ENCODE results near the gene ADCY1.

DNA sequence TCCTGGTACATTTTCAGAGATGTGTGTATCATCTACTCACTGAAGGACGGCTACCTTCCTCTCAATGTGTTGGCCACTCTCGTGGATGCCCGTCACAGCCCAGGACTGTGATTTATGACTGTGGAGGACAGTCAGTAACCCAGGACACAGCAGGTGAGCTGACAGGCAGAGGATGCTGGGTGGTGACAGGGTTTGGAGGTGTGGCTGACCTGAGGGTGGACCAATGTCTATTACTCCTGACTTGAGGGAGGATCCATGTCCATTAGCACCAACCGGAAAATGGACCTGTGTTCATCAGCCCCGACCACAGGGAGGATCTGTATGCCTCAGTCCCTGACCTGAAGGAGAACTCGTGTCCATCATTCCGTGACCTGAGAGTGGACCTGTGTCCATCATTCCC is 96.1 kb downstream of the ADCY1 start:
- TF ChIP-seq, protein P1, sequence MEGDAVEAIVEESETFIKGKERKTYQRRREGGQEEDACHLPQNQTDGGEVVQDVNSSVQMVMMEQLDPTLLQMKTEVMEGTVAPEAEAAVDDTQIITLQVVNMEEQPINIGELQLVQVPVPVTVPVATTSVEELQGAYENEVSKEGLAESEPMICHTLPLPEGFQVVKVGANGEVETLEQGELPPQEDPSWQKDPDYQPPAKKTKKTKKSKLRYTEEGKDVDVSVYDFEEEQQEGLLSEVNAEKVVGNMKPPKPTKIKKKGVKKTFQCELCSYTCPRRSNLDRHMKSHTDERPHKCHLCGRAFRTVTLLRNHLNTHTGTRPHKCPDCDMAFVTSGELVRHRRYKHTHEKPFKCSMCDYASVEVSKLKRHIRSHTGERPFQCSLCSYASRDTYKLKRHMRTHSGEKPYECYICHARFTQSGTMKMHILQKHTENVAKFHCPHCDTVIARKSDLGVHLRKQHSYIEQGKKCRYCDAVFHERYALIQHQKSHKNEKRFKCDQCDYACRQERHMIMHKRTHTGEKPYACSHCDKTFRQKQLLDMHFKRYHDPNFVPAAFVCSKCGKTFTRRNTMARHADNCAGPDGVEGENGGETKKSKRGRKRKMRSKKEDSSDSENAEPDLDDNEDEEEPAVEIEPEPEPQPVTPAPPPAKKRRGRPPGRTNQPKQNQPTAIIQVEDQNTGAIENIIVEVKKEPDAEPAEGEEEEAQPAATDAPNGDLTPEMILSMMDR (conservative IDR thresholded peaks at IDR 0.05; ENCODE audit: low read depth, low read length), result no peak
- TF ChIP-seq EZH2phosphoT487 (IDR thresholded peaks at IDR 0.05; ENCODE audit: borderline replicate concordance, low read length), result no peak

Data from PC-3 (cell line).